Thymus (tissue), 14 donors: ENCODE data around the gene GRB7. TPM values are rescaled to one million over a fixed set of nuclear protein-coding genes. Genes with fewer than 3 reads are reported as not detected.
"Not testable (repeated sequence)": the region's sequence is repeated elsewhere in the genome, so short reads cannot be mapped to it uniquely, and the experiment has no call there.

ENCODE experiments used
- DNase-seq, 9 donors: peaks; one replicate each; pipeline ENCODE4 v3.0.0-alpha.2; 2013; ENCODE audit warnings: low spot score in 9 of 9, low read depth in 6 of 9, missing footprints in 1 of 9
- H3K27ac ChIP-seq, 2 donors: one replicate each; pipeline ENCODE4 v1.5.1; 2013; ENCODE audit warnings: control low read depth in 1 of 2, low read depth in 1 of 2, low read length in 1 of 2, mild to moderate bottlenecking in 1 of 2, moderate library complexity in 1 of 2
- H3K27me3 ChIP-seq, 2 donors: one replicate each; pipeline ENCODE4 v1.5.1; 2013; ENCODE audit warnings: low read length in 1 of 2; ENCODE audit not compliant: control insufficient read depth in 2 of 2, insufficient read depth in 1 of 2
- H3K36me3 ChIP-seq, 2 donors: one replicate each; pipeline ENCODE4 v1.5.1; 2013; ENCODE audit warnings: low read length in 1 of 2, mild to moderate bottlenecking in 1 of 2, moderate library complexity in 1 of 2; ENCODE audit not compliant: control insufficient read depth in 2 of 2, insufficient read depth in 2 of 2
- H3K4me1 ChIP-seq, 2 donors: one replicate each; pipeline ENCODE4 v1.5.1; 2013; ENCODE audit warnings: low read length in 2 of 2; ENCODE audit not compliant: control insufficient read depth in 2 of 2, insufficient read depth in 2 of 2
- H3K4me3 ChIP-seq, 2 donors: one replicate each; pipeline ENCODE4 v1.5.1; 2013; ENCODE audit warnings: low read length in 2 of 2, control low read depth in 1 of 2, mild to moderate bottlenecking in 1 of 2
- H3K9me3 ChIP-seq, 2 donors: one replicate each; pipeline ENCODE4 v1.5.1; 2013; ENCODE audit warnings: low read length in 1 of 2, mild to moderate bottlenecking in 1 of 2; ENCODE audit not compliant: control insufficient read depth in 2 of 2, insufficient read depth in 1 of 2
- WGBS: extraction: QIAGEN DNeasy Blood & Tissue Kit; methylation state at CpG from one replicate; pipeline ENCODE4 v1.1.7; 2013; 5-methylcytosine and 5-hydroxymethylcytosine counted together
- long read RNA-seq, 10 donors: transcript quantifications; one replicate each; lab custom pipeline, GENCODE V29; 2026
- polyA plus RNA-seq: library from polyadenylated mRNA; stranded (reverse); fragments of 200-250 nt; gene quantifications from one replicate; pipeline ENCODE4 v1.2.3, GENCODE V29; 2013
- total RNA-seq: library from RNA; stranded (reverse); fragments of 120-200 nt; gene quantifications from one replicate; pipeline ENCODE4 v1.2.4, GENCODE V29; 2013
- donor health status: healthy.

The GRB7 gene
- total RNA-seq, result 1.3 TPM
- 4.1 TPM for polyA plus RNA-seq
- long read RNA-seq, donor 1, result 0 reads
- long read RNA-seq, donor 2, result 0 reads
- long read RNA-seq, donor 3, result 0 reads
- long read RNA-seq, donor 4, result 0 reads
- long read RNA-seq, donor 5, partial matches to known transcripts, result 0 of 1 reads
- long read RNA-seq, donor 5, other reads (novel, unspliced or antisense), result 0 of 1 reads
- long read RNA-seq, donor 6, result 0 reads
- long read RNA-seq, donor 7, result 0 reads
- long read RNA-seq, donor 8, result 0 reads
- long read RNA-seq, donor 9, result 0 reads
- long read RNA-seq, donor 10, result 0 reads

GRCh38 chr17:39737760-39738567, at the start of gene GRB7:
Gene GRB7, plus strand, starts transcription at chr17:39737938. Its CDS starts 4,364 bp downstream, at chr17:39742302.
- Histone ChIP-seq H3K4me1 (peaks cover 17 to 53% of the 10 kb centered on the region in 2 donors), H3K9me3 (peaks cover 0 to 5% of the 10 kb centered on the region in 2 donors)
- 9% methylated on average over 34 of the region's 34 CpGs for WGBS

GRCh38 chr17:39688475-39688835, 49.3 kb upstream of the GRB7 start:
- peak overlapping the region in 1 of 2 donors; percentile 91 for H3K27ac ChIP-seq
- H3K9me3 ChIP-seq, result no peaks in the 10 kb centered on the region
- DNase-seq, result no peak
- H3K4me1 ChIP-seq, result peaks cover 6 to 10% of the 10 kb centered on the region in 2 donors
- peaks cover 4 to 6% of the 10 kb centered on the region in 2 donors for H3K36me3 ChIP-seq
- peak overlapping the region; percentile 84 to 89 for H3K4me3 ChIP-seq
- WGBS, result 47% methylated on average over 6 of the region's 6 CpGs
- H3K27me3 ChIP-seq, result peaks cover 7 to 9% of the 10 kb centered on the region in 2 donors

More at GRCh38 chr17:39737760-39738567, at the start of gene GRB7:
- H3K27me3 ChIP-seq, result peaks cover 8 to 74% of the 10 kb centered on the region in 2 donors
- H3K27ac ChIP-seq, result peak within 1 kb of the TSS in 1 of 2 donors; percentile 56
- H3K36me3 ChIP-seq, result no peaks in the 10 kb centered on the region
- H3K4me3 ChIP-seq, result peak within 1 kb of the TSS; percentile 14 to 34
- peak in 1 of 9 donors; percentile 55 for DNase-seq

- DNase-seq, result no peak
- Histone ChIP-seq H3K27me3 (peaks cover 7 to 9% of the 10 kb centered on the region in 2 donors), H3K36me3 (peaks cover 4 to 6% of the 10 kb centered on the region in 2 donors), H3K4me1 (peaks cover 6 to 10% of the 10 kb centered on the region in 2 donors), H3K27ac (no peak overlapping the region), H3K4me3 (peak overlapping the region in 1 of 2 donors; percentile 84), H3K9me3 (no peaks in the 10 kb centered on the region)
- 88% methylated on average over 3 of the region's 3 CpGs for WGBS
Observed at GRCh38 chr17:39688945-39689344, 48.8 kb upstream of the GRB7 start.

GRCh38 chr17:39694593-39694992, 43.1 kb upstream of the GRB7 start:
- no peaks in the 10 kb centered on the region for H3K4me1 ChIP-seq
- no peak overlapping the region for H3K4me3 ChIP-seq
- no peaks in the 10 kb centered on the region for H3K36me3 ChIP-seq
- WGBS, result 97% methylated on average over 5 of the region's 5 CpGs
- no peak for DNase-seq
- peaks cover 15 to 21% of the 10 kb centered on the region in 2 donors for H3K27me3 ChIP-seq
- no peaks in the 10 kb centered on the region for H3K9me3 ChIP-seq
- H3K27ac ChIP-seq, result no peak overlapping the region

- no peak for DNase-seq
- Histone ChIP-seq H3K4me1 (no peaks in the 10 kb centered on the region), H3K27me3 (peaks cover 20 to 26% of the 10 kb centered on the region in 2 donors), H3K36me3 (no peaks in the 10 kb centered on the region), H3K9me3 (no peaks in the 10 kb centered on the region), H3K4me3 (no peak overlapping the region), H3K27ac (no peak overlapping the region)
- WGBS, result 97% methylated on average over 2 of the region's 2 CpGs
Observed at GRCh38 chr17:39695089-39695474, 42.7 kb upstream of the GRB7 start.

GRCh38 chr17:39696731-39697130, 41.0 kb upstream of the GRB7 start:
- WGBS, result 96% methylated on average over 6 of the region's 6 CpGs

GRCh38 chr17:39697961-39698360, 39.8 kb upstream of the GRB7 start:
- DNase-seq, result no peak
- no peak overlapping the region for H3K4me3 ChIP-seq
- 94% methylated on average over 5 of the region's 5 CpGs for WGBS
- no peaks in the 10 kb centered on the region for H3K9me3 ChIP-seq
- H3K4me1 ChIP-seq, result peaks cover 0 to 3% of the 10 kb centered on the region in 2 donors
- peaks cover 30 to 50% of the 10 kb centered on the region in 2 donors for H3K27me3 ChIP-seq
- H3K27ac ChIP-seq, result no peak overlapping the region
- H3K36me3 ChIP-seq, result no peaks in the 10 kb centered on the region

More at GRCh38 chr17:39696731-39697130, 41.0 kb upstream of the GRB7 start:
- H3K9me3 ChIP-seq, result no peaks in the 10 kb centered on the region
- no peak overlapping the region for H3K4me3 ChIP-seq
- no peak overlapping the region for H3K27ac ChIP-seq
- peaks cover 30 to 38% of the 10 kb centered on the region in 2 donors for H3K27me3 ChIP-seq
- H3K4me1 ChIP-seq, result peaks cover 0 to 3% of the 10 kb centered on the region in 2 donors
- H3K36me3 ChIP-seq, result no peaks in the 10 kb centered on the region
- DNase-seq, result no peak

GRCh38 chr17:39699157-39699817, 38.5 kb upstream of the GRB7 start:
- DNase-seq, H3K27ac ChIP-seq, H3K36me3 ChIP-seq, H3K4me1 ChIP-seq, H3K9me3 ChIP-seq: not testable (repeated sequence)
- H3K27me3 ChIP-seq, result peaks cover 30 to 52% of the 10 kb centered on the region in 2 donors
- peak overlapping the region; percentile 3 to 8 for H3K4me3 ChIP-seq
- WGBS, result 68% methylated on average over 11 of the region's 11 CpGs

GRCh38 chr17:39699818-39700147, 38.0 kb upstream of the GRB7 start, which contains the start of gene ERBB2:
Gene ERBB2, plus strand, starts transcription at chr17:39700064. Its CDS starts 175 bp downstream, at chr17:39700239.
- DNase-seq, result no peak
- Histone ChIP-seq H3K4me1 (peaks cover 0 to 5% of the 10 kb centered on the region in 2 donors), H3K27ac (no peak within 1 kb of the TSS), H3K36me3 (no peaks in the 10 kb centered on the region), H3K9me3 (no peaks in the 10 kb centered on the region), H3K27me3 (peaks cover 30 to 52% of the 10 kb centered on the region in 2 donors), H3K4me3 (peak within 1 kb of the TSS; percentile 18 to 31)
- WGBS, result 17% methylated on average over 20 of the region's 20 CpGs
